Fibroblast of lung (primary cell): Measurements from ENCODE around the gene PNLDC1. TPM values are rescaled to one million over a fixed set of nuclear protein-coding genes. Genes with fewer than 3 reads are reported as not detected.
A peak's percentile ranks its signal among the peaks of the same experiment; 100 is the strongest.

Experiments
- DNase-seq, 2 donors: peaks; one replicate each; pipeline versions ENCODE4 v3.0.0 to v3.0.0-alpha.2; 2010; ENCODE audit warnings: low read depth in 2 of 2
- H2AFZ ChIP-seq: 2 replicates; pipeline ENCODE4 v1.5.1; 2012; ENCODE audit warnings: low read length, control low read depth, inconsistent platforms
- H3K27ac ChIP-seq: 2 replicates; pipeline ENCODE4 v1.5.1; 2011; ENCODE audit warnings: low read length, control low read depth; ENCODE audit not compliant: insufficient read depth
- H3K27me3 ChIP-seq: 2 replicates; pipeline ENCODE4 v1.5.1; 2011; ENCODE audit warnings: mild to moderate bottlenecking, low read length; ENCODE audit not compliant: control insufficient read depth, insufficient read depth
- H3K36me3 ChIP-seq: 2 replicates; pipeline ENCODE4 v1.5.1; 2011; ENCODE audit warnings: low read length; ENCODE audit not compliant: control insufficient read depth, insufficient read depth
- H3K4me1 ChIP-seq: 2 replicates; pipeline ENCODE4 v1.5.1; 2011; ENCODE audit warnings: low read length; ENCODE audit not compliant: control insufficient read depth, insufficient read depth; ENCODE audit errors: extremely low read depth
- H3K4me2 ChIP-seq: 2 replicates; pipeline ENCODE4 v1.5.1; 2011; ENCODE audit warnings: low read length, control low read depth; ENCODE audit not compliant: insufficient read depth; ENCODE audit errors: extremely low read depth
- H3K4me3 ChIP-seq, 4 experiments: fragments of 200-600 bp in 1 of 4; sonication (generic) in 1 of 4; replicated peaks in 1 of 4; 2 replicates each; pipeline ENCODE4 v1.5.1; 2011 to 2016; ENCODE audit warnings: low read length in 4 of 4, low read depth in 3 of 4, mild to moderate bottlenecking in 3 of 4, control low read depth in 2 of 4, inconsistent platforms in 1 of 4, mixed read lengths in 1 of 4; ENCODE audit not compliant: insufficient read depth in 1 of 4; ENCODE audit errors: control extremely low read depth in 1 of 4
- H3K79me2 ChIP-seq: 2 replicates; pipeline ENCODE4 v1.5.1; 2012; ENCODE audit warnings: mild to moderate bottlenecking, low read length, inconsistent platforms; ENCODE audit not compliant: control insufficient read depth, insufficient read depth
- H3K9ac ChIP-seq: 2 replicates; pipeline ENCODE4 v1.5.1; 2011; ENCODE audit warnings: mild to moderate bottlenecking, low read length, control low read depth; ENCODE audit not compliant: insufficient read depth
- H3K9me3 ChIP-seq: 2 replicates; pipeline ENCODE4 v1.5.1; 2012; ENCODE audit warnings: low read depth, low read length; ENCODE audit not compliant: control insufficient read depth, insufficient read depth
- H4K20me1 ChIP-seq: 2 replicates; pipeline ENCODE4 v1.5.1; 2011; ENCODE audit warnings: low read length; ENCODE audit not compliant: control insufficient read depth, insufficient read depth; ENCODE audit errors: extremely low read depth
- EZH2 ChIP-seq: IDR thresholded peaks from 2 replicates; pipeline ENCODE4 v1.5.1; 2012; ENCODE audit warnings: low read length, control low read depth, mild to moderate bottlenecking; ENCODE audit errors: missing control alignments
- polyA plus RNA-seq, 2 donors: library from polyadenylated mRNA; depleted of rRNA in 1 of 2; stranded (reverse) in 1 of 2; unstranded in 1 of 2; fragments of >200 nt; gene quantifications; 2 replicates each; pipeline ENCODE4 v1.2.1, GENCODE V29; 2011 to 2012; ENCODE audit warnings: missing spikeins in 1 of 2
- total RNA-seq: library from RNA; depleted of rRNA; stranded (reverse); fragments of >200 nt; gene quantifications from 2 replicates; pipeline ENCODE4 v1.2.1, GENCODE V29; 2014
- TF ChIP-seq, protein P1 (sequence below), 2 donors: IDR thresholded peaks in 1 of 2; conservative IDR thresholded peaks in 1 of 2; 1 replicate in 1 of 2; 2 replicates in 1 of 2; pipeline ENCODE4 v1.5.1; 2011 to 2012; ENCODE audit warnings: low read length in 2 of 2, control low read depth in 1 of 2, inconsistent platforms in 1 of 2, low read depth in 1 of 2, mild to moderate bottlenecking in 1 of 2

PNLDC1 gene
- total and polyA plus RNA-seq, 2 donors (not counting 1 experiment from before 2014, with no cell fraction given): not detected

DNA sequence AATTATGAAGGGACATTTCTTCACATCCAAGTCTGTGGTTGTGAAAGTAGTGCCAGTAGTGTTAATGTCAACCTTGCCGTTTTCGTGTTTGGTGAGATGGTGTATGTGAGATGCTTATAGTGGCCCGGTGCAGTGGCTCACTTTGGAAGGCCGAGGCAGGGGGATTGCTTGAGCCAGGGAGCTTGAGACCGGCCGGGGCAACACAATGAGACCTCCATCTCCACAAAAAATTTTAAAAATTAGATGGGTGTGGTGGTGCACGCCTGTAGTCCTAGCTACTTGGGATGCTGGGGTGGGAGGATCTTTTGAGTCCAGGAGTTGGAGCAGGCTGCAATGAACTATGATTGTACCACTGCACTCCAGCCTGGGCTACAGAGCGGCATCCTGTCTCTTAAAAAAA lies 37.4 kb downstream of the PNLDC1 start:
- Histone ChIP-seq H3K27me3 (no peaks in the 10 kb centered on the region), H3K4me2 (no peak overlapping the region), H3K4me3 (no peak overlapping the region), H3K36me3 (no peaks in the 10 kb centered on the region), H2AFZ (no peak overlapping the region), H3K79me2 (no peaks in the 10 kb centered on the region), H3K27ac (no peak overlapping the region), H3K4me1 (no peaks in the 10 kb centered on the region), H4K20me1 (no peaks in the 10 kb centered on the region), H3K9ac (no peak overlapping the region), H3K9me3 (no peaks in the 10 kb centered on the region)
- TF ChIP-seq EZH2: no peak
- TF ChIP-seq, protein P1, sequence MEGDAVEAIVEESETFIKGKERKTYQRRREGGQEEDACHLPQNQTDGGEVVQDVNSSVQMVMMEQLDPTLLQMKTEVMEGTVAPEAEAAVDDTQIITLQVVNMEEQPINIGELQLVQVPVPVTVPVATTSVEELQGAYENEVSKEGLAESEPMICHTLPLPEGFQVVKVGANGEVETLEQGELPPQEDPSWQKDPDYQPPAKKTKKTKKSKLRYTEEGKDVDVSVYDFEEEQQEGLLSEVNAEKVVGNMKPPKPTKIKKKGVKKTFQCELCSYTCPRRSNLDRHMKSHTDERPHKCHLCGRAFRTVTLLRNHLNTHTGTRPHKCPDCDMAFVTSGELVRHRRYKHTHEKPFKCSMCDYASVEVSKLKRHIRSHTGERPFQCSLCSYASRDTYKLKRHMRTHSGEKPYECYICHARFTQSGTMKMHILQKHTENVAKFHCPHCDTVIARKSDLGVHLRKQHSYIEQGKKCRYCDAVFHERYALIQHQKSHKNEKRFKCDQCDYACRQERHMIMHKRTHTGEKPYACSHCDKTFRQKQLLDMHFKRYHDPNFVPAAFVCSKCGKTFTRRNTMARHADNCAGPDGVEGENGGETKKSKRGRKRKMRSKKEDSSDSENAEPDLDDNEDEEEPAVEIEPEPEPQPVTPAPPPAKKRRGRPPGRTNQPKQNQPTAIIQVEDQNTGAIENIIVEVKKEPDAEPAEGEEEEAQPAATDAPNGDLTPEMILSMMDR (conservative IDR thresholded peaks at IDR 0.05 in 1 of 2, IDR thresholded peaks at IDR 0.05 in 1 of 2; ENCODE audit: low read depth in 1 of 2, low read length in 2 of 2): no peak
- DNase-seq: no peak

DNA sequence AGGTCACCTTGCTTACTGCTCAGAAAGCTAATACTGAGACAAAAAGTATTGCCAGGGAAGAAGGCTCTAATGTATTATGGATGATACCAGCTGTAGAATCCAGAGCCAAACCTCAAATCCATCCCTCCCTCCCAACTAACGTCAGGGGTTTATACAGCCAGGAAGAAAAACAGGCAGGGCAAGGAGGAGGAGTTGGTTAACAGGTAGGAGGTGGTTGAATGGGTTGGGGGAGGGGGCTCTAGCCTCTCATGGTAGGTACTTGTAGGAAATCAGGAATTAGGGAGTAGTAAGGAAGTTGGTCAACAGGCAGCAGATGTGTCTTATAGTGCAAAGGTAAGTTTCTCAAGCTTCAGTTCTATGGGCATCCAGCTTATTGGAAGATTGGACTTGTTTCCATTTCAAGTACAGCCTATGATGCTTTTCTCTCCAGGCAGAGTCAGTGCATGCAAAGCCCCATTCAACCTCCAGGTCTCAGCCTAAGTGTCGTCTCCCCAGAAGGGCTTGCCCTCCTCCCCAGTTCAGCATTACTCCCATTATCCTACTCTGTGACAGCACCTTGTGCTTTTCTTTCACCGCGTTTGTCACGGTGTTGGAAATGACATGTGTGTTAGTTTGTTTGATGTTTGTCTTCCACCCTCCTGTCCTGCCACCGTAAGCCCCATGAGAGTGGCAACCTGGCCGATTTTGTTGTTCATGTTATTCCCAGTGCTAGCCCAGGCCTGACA lies 38.1 kb downstream of the PNLDC1 start:
- H3K4me1 ChIP-seq: no peaks in the 10 kb centered on the region
- H3K79me2 ChIP-seq: no peaks in the 10 kb centered on the region
- H2AFZ ChIP-seq: no peak overlapping the region
- H3K27me3 ChIP-seq: no peaks in the 10 kb centered on the region
- DNase-seq: no peak
- H3K27ac ChIP-seq: no peak overlapping the region
- H3K36me3 ChIP-seq: no peaks in the 10 kb centered on the region
- no peak overlapping the region for H3K4me2 ChIP-seq
- H4K20me1 ChIP-seq: no peaks in the 10 kb centered on the region
- TF ChIP-seq EZH2: no peak
- TF ChIP-seq, protein P1 (conservative IDR thresholded peaks at IDR 0.05 in 1 of 2, IDR thresholded peaks at IDR 0.05 in 1 of 2; ENCODE audit: low read depth in 1 of 2, low read length in 2 of 2): no peak
- H3K9ac ChIP-seq: no peak overlapping the region
- H3K9me3 ChIP-seq: no peaks in the 10 kb centered on the region
- H3K4me3 ChIP-seq: no peak overlapping the region

DNA sequence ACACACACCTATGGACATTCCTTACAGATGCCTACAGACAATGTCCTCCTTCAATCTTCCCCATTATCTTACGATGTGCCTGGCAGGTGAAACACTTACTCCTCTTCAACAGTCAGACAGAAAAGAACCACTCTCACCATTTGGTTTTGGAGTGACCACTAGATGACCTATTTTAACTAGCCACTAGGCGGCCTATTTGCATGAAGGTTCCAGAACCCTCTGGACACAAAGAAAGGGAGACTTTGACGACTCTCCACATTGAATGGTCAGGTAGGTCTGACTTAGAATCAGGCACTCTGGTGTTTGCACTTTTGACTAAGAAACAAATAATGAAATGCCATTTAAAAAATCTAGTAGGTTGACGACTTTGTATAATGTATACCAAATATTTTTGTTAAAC lies 42.0 kb downstream of the PNLDC1 start:
- TF ChIP-seq EZH2: no peak
- TF ChIP-seq, protein P1 (conservative IDR thresholded peaks at IDR 0.05 in 1 of 2, IDR thresholded peaks at IDR 0.05 in 1 of 2; ENCODE audit: low read depth in 1 of 2, low read length in 2 of 2): peak; percentile 45 to 50
- no peaks in the 10 kb centered on the region for H3K4me1 ChIP-seq
- H4K20me1 ChIP-seq: no peaks in the 10 kb centered on the region
- H3K79me2 ChIP-seq: no peaks in the 10 kb centered on the region
- no peak overlapping the region for H3K4me3 ChIP-seq
- H3K27me3 ChIP-seq: no peaks in the 10 kb centered on the region
- no peak overlapping the region for H3K4me2 ChIP-seq
- no peaks in the 10 kb centered on the region for H3K9me3 ChIP-seq
- H3K27ac ChIP-seq: no peak overlapping the region
- no peak overlapping the region for H3K9ac ChIP-seq
- no peak overlapping the region for H2AFZ ChIP-seq
- peak in 1 of 2 donors; percentile 4 for DNase-seq
- H3K36me3 ChIP-seq: no peaks in the 10 kb centered on the region
